ENCODE measurements around the gene P3H4. TPM values are rescaled to one million over a fixed set of nuclear protein-coding genes. Genes with fewer than 3 reads are reported as not detected.
"Not testable (repeated sequence)": the region's sequence is repeated elsewhere in the genome, so short reads cannot be mapped to it uniquely, and the experiment has no call there.

P3H4 gene
- total RNA-seq, 1 donor from 2014 or later: 3.4 TPM

DNA sequence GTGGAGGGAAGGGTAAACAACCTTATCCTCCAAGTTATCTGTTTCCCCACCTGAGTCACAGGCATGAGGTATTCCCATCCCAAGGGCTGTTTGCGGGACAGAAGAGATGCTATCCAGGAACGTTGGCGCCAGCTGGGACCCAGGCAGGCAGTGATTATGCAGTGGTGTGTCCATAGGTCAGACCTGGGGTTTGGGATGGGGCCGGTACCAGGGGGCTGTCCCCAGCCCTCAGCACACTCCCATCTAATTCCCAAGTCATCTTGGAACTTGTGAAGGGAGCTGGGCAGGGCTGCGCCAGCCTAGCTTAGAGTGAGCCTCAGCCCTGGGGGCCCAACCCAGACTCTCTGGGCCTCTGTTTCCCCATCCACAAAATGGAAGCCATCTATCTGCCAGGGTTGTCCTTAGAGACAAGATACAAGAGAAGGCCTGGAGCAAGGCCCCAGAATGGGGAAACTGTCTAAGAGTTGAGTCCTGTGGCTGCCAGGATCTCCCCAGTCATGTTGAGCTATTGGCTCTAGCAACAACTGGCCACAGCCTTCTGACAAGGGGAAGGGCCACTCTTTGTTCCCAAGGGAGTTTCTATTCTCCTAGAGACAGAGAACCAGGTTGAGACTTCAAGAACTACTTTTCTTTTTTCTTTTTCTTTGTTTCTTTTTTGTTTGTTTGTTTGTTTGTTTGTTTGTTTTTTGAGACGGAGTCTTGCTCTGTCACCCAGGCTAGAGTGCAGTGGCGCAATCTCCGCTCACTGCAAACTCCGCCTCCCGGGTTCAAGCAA, 15.4 kb downstream of the P3H4 start:
- intact Hi-C loops (cut with micrococcal nuclease): no loop called here

DNA sequence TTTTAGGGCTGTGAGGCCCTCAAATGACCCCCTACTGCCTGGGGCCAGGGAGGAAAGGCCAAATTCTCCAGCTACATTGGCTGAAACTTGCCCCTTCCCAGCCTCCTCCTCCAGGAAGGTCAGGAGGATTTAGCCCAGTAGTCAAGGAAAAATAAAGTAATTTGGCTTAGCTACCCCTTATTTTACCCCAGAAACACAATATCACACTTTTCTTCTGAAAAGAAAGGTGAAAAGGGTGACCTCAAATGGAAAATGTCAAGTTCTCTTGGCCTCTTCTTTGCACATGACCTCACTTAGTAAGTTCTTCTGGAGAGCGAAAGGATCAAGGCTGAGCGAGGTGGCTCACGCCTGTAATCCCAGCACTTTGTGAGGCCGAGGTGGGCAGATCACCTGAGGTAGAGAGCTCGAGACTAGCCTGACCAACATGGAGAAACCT, 17.2 kb downstream of the P3H4 start:
- intact Hi-C loops (cut with micrococcal nuclease): no loop called here

- intact Hi-C loops (cut with micrococcal nuclease): no loop called here
These were observed 17.8 kb downstream of the P3H4 start for GRCh38 chr17:41793784-41794539.

- intact Hi-C loops (cut with micrococcal nuclease): no loop called here
These were observed 18.6 kb downstream of the P3H4 start for GRCh38 chr17:41792845-41793783.

DNA sequence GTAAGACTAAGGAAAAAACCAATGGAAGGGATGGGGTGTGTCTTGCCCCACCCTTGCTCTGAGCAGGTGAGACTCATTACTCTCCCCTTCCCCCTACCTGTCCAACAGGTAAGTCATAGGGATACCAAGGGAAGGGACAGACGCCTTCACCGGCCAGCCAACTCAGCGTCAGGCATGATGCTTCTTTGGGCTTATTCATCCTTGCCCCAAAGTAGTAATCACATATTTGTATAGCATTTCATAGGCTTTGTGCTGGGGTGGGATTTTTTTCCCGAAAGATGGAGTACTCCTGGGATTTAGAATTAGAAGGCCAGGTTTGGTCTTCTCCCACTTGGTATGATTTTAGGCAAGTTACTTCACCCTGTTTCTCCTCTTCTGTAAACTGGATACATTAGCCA, 24.7 kb downstream of the P3H4 start:
- intact Hi-C loops (cut with micrococcal nuclease): loop anchor here (2.0 to 5.0 kb wide), 3 partner anchors 24 to 78 kb away; partner anchors contain the start of genes KLHL10, KLHL11, NT5C3B and P3H4

DNA sequence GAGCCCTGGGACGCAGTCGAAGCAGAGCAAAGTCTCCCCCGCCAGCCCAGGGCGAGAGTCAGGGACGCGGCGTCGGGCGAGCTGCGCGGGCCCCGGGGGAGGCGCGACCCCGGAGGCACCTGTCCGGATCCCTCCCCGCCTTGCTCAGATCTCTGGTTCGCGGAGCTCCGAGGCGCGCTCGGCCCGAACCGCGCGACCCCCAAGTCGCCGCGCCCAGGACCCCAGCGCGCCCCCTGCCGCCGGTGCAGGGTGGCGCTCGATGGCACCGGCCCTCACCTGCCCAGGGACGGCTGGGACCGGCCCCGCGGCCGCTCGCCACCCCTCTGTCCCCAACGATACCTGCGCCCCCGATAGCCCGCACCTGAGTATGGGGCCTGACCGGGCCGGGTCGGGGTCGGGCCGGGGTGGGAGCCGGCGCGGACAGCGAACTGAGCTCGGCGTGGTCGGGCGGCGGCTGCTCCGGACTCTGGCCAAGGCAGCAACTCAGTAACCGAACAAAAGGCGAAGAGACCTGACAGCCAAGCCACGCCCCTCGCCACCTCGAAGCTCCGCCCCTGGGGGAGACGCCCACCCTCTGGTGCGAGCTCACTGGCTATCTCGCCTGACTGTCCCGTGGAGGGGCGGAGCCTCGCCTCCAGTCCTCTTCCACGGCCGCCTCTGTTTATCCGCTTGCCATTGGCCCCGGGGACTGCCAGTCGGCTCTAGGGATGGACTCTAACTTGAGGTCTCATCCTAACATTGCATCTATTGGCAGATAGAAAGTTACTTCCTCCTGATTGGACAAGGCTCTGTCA, 25.3 kb downstream of the P3H4 start, which contains the start of gene JUP:
JUP (minus strand) TSS at position 485 of the 794 bp plus-strand sequence. CDS start 14,857 bp downstream, outside the sequence.
- intact Hi-C loops (cut with micrococcal nuclease): loop anchor here (1.0 to 5.0 kb wide), 4 partner anchors 24 to 78 kb away; partner anchors contain the start of genes KLHL10, KLHL11, NT5C3B and P3H4

DNA sequence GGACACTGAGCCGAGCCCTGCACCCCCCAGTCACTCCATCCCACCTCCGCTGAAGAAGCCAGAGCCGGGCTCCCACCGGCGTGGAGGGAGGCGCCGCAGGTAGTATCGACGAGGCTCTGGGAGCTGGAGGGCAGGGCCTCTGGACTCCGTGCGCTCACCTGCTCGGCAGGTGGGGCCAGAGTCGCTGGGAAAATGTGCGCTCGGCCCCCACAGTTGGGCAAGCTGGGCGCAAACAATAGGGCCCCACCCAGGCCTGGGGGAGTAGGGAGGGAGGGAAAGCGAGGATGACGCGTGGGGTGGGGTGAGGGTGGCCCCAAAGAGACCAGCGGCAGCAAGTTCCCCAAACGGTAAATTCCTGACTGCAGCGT, 25.9 kb downstream of the P3H4 start:
- intact Hi-C loops (cut with micrococcal nuclease): loop anchor here (1.0 to 5.0 kb wide), 4 partner anchors 25 to 79 kb away; partner anchors contain the start of genes KLHL10, KLHL11, NT5C3B and P3H4

GRCh38 chr17:41785091-41785858, 26.5 kb downstream of the P3H4 start:
- intact Hi-C loops (cut with micrococcal nuclease): loop anchor here (5.0 kb wide), 1 partner anchor 52 kb away; the partner anchor contains the start of genes KLHL10 and NT5C3B

GRCh38 chr17:41784207-41784744, 27.5 kb downstream of the P3H4 start:
- intact Hi-C loops (cut with micrococcal nuclease): no loop called here

DNA sequence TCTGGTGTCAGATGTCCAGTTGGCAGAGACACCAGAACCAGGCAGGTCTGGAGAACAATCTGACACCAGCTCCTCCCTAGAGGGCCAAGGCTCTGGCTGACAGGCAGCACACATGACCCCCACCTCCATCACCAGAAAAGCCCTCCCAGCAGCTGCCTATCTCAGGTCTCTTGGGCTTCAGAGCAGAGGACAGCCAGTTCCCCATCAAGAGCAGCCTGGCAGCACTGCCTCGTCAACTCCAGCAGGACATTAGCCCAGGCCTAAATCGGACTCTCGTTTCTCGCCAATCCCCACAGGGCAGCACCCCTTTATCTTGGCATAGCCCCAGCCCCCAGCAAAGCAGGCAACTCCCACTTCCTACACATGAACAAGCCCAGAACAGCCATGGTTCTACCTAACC, 29.6 kb downstream of the P3H4 start:
- intact Hi-C loops (cut with micrococcal nuclease): no loop called here

DNA sequence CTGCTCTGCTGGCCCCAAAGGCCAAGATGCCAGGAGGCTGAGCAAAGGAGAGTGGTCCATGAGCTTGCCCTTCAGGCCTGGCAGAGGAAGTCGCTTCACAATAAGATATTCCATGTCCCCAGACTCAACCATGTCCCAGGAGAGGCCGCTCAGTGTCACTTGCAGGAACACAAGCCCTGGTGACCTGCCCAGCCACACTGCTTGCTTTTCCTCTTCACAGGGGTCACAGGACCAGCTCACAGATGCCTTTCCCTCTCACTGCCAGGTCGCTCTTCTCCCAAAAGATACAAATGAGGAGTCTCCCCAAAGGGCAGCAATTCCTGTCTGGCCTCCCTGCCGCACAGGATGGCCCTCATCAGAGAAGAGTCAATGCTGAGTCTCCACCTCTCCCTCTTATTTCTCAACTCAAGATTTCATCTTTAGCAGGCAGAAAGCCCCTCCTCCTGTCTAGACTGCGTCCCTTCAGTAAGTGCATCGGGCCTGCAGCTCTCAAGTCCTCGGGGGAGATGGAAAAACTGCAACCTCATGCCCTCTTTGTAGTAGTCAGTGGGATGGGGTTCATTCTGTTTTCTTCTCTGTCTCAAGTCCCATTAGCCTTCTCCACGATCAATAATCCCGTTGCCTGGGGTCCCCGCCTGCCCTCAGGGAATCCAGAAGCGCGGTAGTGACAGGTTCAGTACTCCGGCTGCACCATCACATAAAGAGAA, 30.2 kb downstream of the P3H4 start:
- intact Hi-C loops (cut with micrococcal nuclease): no loop called here

- intact Hi-C loops (cut with micrococcal nuclease): no loop called here
These were observed 31.8 kb downstream of the P3H4 start for GRCh38 chr17:41779954-41780353.

DNA sequence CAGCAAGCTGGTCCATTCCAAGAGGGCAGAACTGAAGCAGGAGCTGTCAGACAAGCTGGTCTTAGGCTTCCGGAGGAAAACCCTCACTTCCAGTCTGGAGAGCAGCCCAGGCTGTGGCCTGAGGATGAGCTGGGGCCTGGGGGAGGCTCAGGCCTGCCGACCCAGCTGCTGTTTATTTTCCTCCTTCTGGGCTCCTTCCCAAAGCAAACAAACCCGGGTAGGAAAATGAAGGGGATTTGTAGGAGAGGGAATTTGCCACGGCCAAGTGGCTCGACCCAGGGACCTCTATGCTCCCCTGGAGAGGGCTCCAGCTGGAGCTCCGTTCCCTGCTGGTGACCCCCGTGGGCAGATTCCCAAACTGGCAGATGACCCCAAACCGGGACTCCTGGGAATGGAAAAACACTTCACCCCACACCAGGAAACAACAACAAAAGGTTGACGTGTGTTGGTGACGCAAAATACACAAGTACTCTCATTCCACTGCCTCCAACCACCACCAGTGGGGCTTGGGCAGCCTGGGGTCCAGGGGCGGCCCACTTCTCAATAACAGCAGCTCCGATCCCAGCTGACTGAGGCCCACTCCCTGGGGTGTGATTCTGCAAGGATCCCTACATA, 34.1 kb downstream of the P3H4 start:
- intact Hi-C loops (cut with micrococcal nuclease): no loop called here

DNA sequence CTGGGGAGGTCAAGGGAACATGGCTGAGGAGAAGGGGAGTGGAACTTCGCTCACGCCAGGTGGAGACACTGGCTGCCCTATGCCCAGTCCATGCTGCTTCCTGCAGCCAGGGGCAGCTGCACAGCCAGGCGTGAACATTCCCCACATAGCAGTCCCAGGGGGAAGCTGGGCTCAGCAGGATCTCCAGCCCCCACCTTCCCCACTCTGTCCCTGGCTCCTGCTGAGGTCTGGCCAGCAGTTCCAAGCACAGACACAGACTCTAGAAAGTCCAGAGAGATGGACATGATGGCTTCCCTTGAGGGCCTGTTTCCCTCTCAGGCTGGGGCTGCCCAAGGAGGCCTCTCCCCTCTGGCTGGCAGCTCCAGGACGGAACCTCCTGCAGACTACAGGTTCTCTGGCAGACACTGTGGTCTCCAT, 34.6 kb downstream of the P3H4 start:
- intact Hi-C loops (cut with micrococcal nuclease): no loop called here

- intact Hi-C loops (cut with micrococcal nuclease): not testable (repeated sequence)
These were observed 35.4 kb downstream of the P3H4 start for GRCh38 chr17:41776262-41776900.

GRCh38 chr17:41775394-41776226, 36.1 kb downstream of the P3H4 start:
- intact Hi-C loops (cut with micrococcal nuclease): no loop called here
